CD14-positive monocyte (primary cell): Measurements from ENCODE around the gene BMPER. TPM values are rescaled to one million over a fixed set of nuclear protein-coding genes. Genes with fewer than 3 reads are reported as not detected.

ENCODE experiments used
- DNase-seq, 3 donors: peaks; one replicate each; pipeline ENCODE4 v3.0.0-alpha.2; 2011 to 2022
- H2AFZ ChIP-seq: 2 replicates; pipeline ENCODE4 v1.6.0; 2012; ENCODE audit warnings: mild to moderate bottlenecking, low read depth, low read length, inconsistent platforms; ENCODE audit not compliant: insufficient read depth, poor library complexity, severe bottlenecking
- H3K27ac ChIP-seq, 2 donors: 1 replicate in 1 of 2; 2 replicates in 1 of 2; pipeline ENCODE4 v1.5.1; 2012 to 2013; ENCODE audit warnings: low read length in 2 of 2, control low read depth in 1 of 2, inconsistent platforms in 1 of 2, low read depth in 1 of 2, mild to moderate bottlenecking in 1 of 2
- H3K27me3 ChIP-seq, 2 donors: one replicate each; pipeline versions ENCODE4 v1.6.0 to v1.6.1; 2011 to 2013; ENCODE audit warnings: low read length in 2 of 2; ENCODE audit not compliant: control insufficient read depth in 2 of 2, insufficient read depth in 2 of 2
- H3K36me3 ChIP-seq, 2 donors: replicated peaks in 1 of 2; 1 replicate in 1 of 2; 2 replicates in 1 of 2; pipeline versions ENCODE4 v1.5.1 to v1.6.1; 2012 to 2013; ENCODE audit warnings: low read length in 2 of 2, control low read depth in 1 of 2, inconsistent platforms in 1 of 2, mild to moderate bottlenecking in 1 of 2; ENCODE audit not compliant: insufficient read depth in 2 of 2, control insufficient read depth in 1 of 2
- H3K4me1 ChIP-seq, 2 donors: 1 replicate in 1 of 2; 2 replicates in 1 of 2; pipeline versions ENCODE4 v1.5.1 to v1.6.1; 2012 to 2013; ENCODE audit warnings: low read length in 2 of 2, control low read depth in 1 of 2, inconsistent platforms in 1 of 2, mild to moderate bottlenecking in 1 of 2, moderate library complexity in 1 of 2; ENCODE audit not compliant: insufficient read depth in 2 of 2, control insufficient read depth in 1 of 2
- H3K4me2 ChIP-seq: replicated peaks from 2 replicates; pipeline ENCODE3; 2012; ENCODE audit warnings: low read length, moderate library complexity, mild to moderate bottlenecking; ENCODE audit not compliant: poor library complexity, severe bottlenecking; ENCODE audit errors: extremely low read depth
- H3K4me3 ChIP-seq, 3 experiments: fragments of 200-600 bp in 1 of 3; sonication (generic) in 1 of 3; replicated peaks in 1 of 3; 1 replicate in 2 of 3; 2 replicates in 1 of 3; pipeline ENCODE4 v1.5.1; 2011 to 2013; ENCODE audit warnings: low read length in 3 of 3, mild to moderate bottlenecking in 3 of 3, control low read depth in 2 of 3, low read depth in 2 of 3, inconsistent platforms in 1 of 3, moderate library complexity in 1 of 3
- H3K79me2 ChIP-seq: 2 replicates; pipeline ENCODE4 v1.6.0; 2012; ENCODE audit warnings: mild to moderate bottlenecking, control low read depth, inconsistent platforms, low read length, moderate library complexity; ENCODE audit not compliant: insufficient read depth
- H3K9ac ChIP-seq: 2 replicates; pipeline ENCODE4 v1.6.0; 2017; ENCODE audit warnings: low read length, mild to moderate bottlenecking; ENCODE audit not compliant: insufficient read depth, poor library complexity, severe bottlenecking
- H3K9me3 ChIP-seq, 2 donors: replicated peaks in 1 of 2; 1 replicate in 1 of 2; 2 replicates in 1 of 2; pipeline versions ENCODE4 v1.5.1 to v1.6.1; 2012 to 2013; ENCODE audit warnings: low read length in 2 of 2, control low read depth in 1 of 2; ENCODE audit not compliant: control insufficient read depth in 1 of 2, insufficient read depth in 1 of 2
- H4K20me1 ChIP-seq: 2 replicates; pipeline ENCODE4 v1.6.0; 2012; ENCODE audit warnings: mild to moderate bottlenecking, low read length, control low read depth, moderate library complexity; ENCODE audit not compliant: insufficient read depth
- H3K27ac Mint-ChIP-seq, 7 donors: one replicate each; pipeline ENCODE4 v1.8.0; 2020; ENCODE audit warnings: mild to moderate bottlenecking in 7 of 7, mixed read lengths in 7 of 7, moderate library complexity in 6 of 7, inconsistent platforms in 2 of 7
- H3K27me3 Mint-ChIP-seq, 3 donors: one replicate each; pipeline ENCODE4 v1.8.0; 2021 to 2022; ENCODE audit warnings: low read depth in 3 of 3, mild to moderate bottlenecking in 3 of 3, mixed read lengths in 3 of 3, moderate library complexity in 3 of 3, inconsistent platforms in 1 of 3
- H3K36me3 Mint-ChIP-seq, 2 donors: one replicate each; pipeline ENCODE4 v1.8.0; 2020; ENCODE audit warnings: mixed read lengths in 2 of 2, inconsistent platforms in 1 of 2, mild to moderate bottlenecking in 1 of 2
- H3K4me1 Mint-ChIP-seq: one replicate; pipeline ENCODE4 v1.8.0; 2020; ENCODE audit warnings: mild to moderate bottlenecking, mixed read lengths
- H3K4me3 Mint-ChIP-seq, 2 donors: one replicate each; pipeline ENCODE4 v1.8.0; 2020; ENCODE audit warnings: mild to moderate bottlenecking in 2 of 2, mixed read lengths in 2 of 2, moderate library complexity in 1 of 2
- H3K9me3 Mint-ChIP-seq, 7 donors: one replicate each; pipeline ENCODE4 v1.8.0; 2020 to 2022; ENCODE audit warnings: mixed read lengths in 7 of 7, mild to moderate bottlenecking in 6 of 7, moderate library complexity in 6 of 7, inconsistent platforms in 2 of 7
- CTCF ChIP-seq: fragments of 200-600 bp; IDR thresholded peaks from one replicate; pipeline ENCODE4 v1.8.0; 2022; ENCODE audit warnings: antibody characterized with exemption, mild to moderate bottlenecking
- WGBS: methylation state at CpG from one replicate; pipeline ENCODE4 v1.1.5; 2013; ENCODE audit warnings: missing lambda C conversion rate; ENCODE audit not compliant: insufficient coverage; 5-methylcytosine and 5-hydroxymethylcytosine counted together
- intact Hi-C, 2 donors: fragments of 100-400 bp; cut with micrococcal nuclease; formaldehyde crosslinking; loops; one replicate each; pipeline versions ENCODE4 v1.15.0 to v1.15.1; 2023
- polyA plus RNA-seq, 3 donors: library from polyadenylated mRNA; depleted of rRNA in 1 of 3; unstranded in 2 of 3; stranded (reverse) in 1 of 3; fragments of 300-500 nt in 2 of 3; fragments of >200 nt in 1 of 3; fragmentation: Illumina TruSeq in 2 of 3; gene quantifications; 1 replicate in 2 of 3; 2 replicates in 1 of 3; pipeline ENCODE4 v1.2.3, GENCODE V29; 2012 to 2021

BMPER gene
- polyA plus RNA-seq, 3 donors, result not detected

- Histone ChIP-seq H3K4me2 (no peak overlapping the region), H3K4me3 (no peak overlapping the region), H3K27ac (no peak overlapping the region), H3K36me3 (no peaks in the 10 kb centered on the region), H4K20me1 (no peaks in the 10 kb centered on the region), H2AFZ (no peak overlapping the region), H3K27me3 (no peaks in the 10 kb centered on the region), H3K4me1 (no peaks in the 10 kb centered on the region), H3K9me3 (no peaks in the 10 kb centered on the region), H3K9ac (no peak overlapping the region), H3K79me2 (no peaks in the 10 kb centered on the region)
- no peak for DNase-seq
- H3K27ac Mint-ChIP-seq, result no peak overlapping the region
- 77% methylated on average over 3 of the region's 7 CpGs for WGBS
- H3K9me3 Mint-ChIP-seq, result peaks cover 2 to 11% (median 5%) of the 10 kb centered on the region in 7 donors
- no peak for TF ChIP-seq CTCF
- no peaks in the 10 kb centered on the region for H3K36me3 Mint-ChIP-seq
- no peak overlapping the region for H3K4me3 Mint-ChIP-seq
- no peaks in the 10 kb centered on the region for H3K4me1 Mint-ChIP-seq
- H3K27me3 Mint-ChIP-seq, result peaks cover 0 to 1% (median under 1%) of the 10 kb centered on the region in 3 donors
- intact Hi-C loops, result no loop called here
Observed at GRCh38 chr7:34044734-34045353, 139.5 kb downstream of the BMPER start.

- H3K27me3 ChIP-seq, result no peaks in the 10 kb centered on the region
- TF ChIP-seq CTCF, result no peak
- Mint-ChIP-seq H3K36me3 (no peaks in the 10 kb centered on the region), H3K9me3 (peaks cover 0 to 11% (median 4%) of the 10 kb centered on the region in 7 donors), H3K27me3 (peaks cover 0 to 2% (median 1%) of the 10 kb centered on the region in 3 donors), H3K27ac (no peak overlapping the region), H3K4me3 (no peak overlapping the region), H3K4me1 (no peaks in the 10 kb centered on the region)
- no peak overlapping the region for H3K9ac ChIP-seq
- DNase-seq, result no peak
- H2AFZ ChIP-seq, result no peak overlapping the region
- intact Hi-C loops, result no loop called here
- 100% methylated on average over 1 of the region's 1 CpG for WGBS
- H3K4me1 ChIP-seq, result no peaks in the 10 kb centered on the region
- no peak overlapping the region for H3K4me2 ChIP-seq
- H3K9me3 ChIP-seq, result no peaks in the 10 kb centered on the region
- no peak overlapping the region for H3K4me3 ChIP-seq
- no peak overlapping the region for H3K27ac ChIP-seq
- no peaks in the 10 kb centered on the region for H3K36me3 ChIP-seq
- no peaks in the 10 kb centered on the region for H3K79me2 ChIP-seq
- no peaks in the 10 kb centered on the region for H4K20me1 ChIP-seq
Observed at GRCh38 chr7:34048445-34048844, 143.1 kb downstream of the BMPER start.
